K562 (cell line): ENCODE measurements around the gene CALU. TPM values are rescaled to one million over a fixed set of nuclear protein-coding genes. Genes with fewer than 3 reads are reported as not detected.

Source experiments
- EP400 ChIP-seq: fragments of 450-650 bp; IDR thresholded peaks from 2 replicates; pipeline ENCODE4 v1.6.1; 2017; ENCODE audit warnings: antibody characterized with exemption, mild to moderate bottlenecking, moderate library complexity
- ESRRA ChIP-seq: fragments of 450-650 bp; IDR thresholded peaks from 2 replicates; pipeline ENCODE4 v1.6.1; 2014; ENCODE audit warnings: low read depth, mild to moderate bottlenecking, moderate library complexity, borderline replicate concordance
- KDM1A ChIP-seq, 2 experiments: fragments of 450-650 bp; IDR thresholded peaks; 2 replicates each; pipeline ENCODE4 v1.6.1; 2016; ENCODE audit warnings: mild to moderate bottlenecking in 2 of 2
- RERE ChIP-seq: sonication (generic); formaldehyde crosslinking; IDR thresholded peaks from 2 replicates; pipeline ENCODE4 v1.8.0; 2023; ENCODE audit warnings: missing genetic modification reagents, mild to moderate bottlenecking, borderline replicate concordance
- TAL1 ChIP-seq: fragments of 450-650 bp; IDR thresholded peaks from 2 replicates; pipeline ENCODE4 v1.6.1; 2016; ENCODE audit warnings: mild to moderate bottlenecking
- TOE1 ChIP-seq, 2 experiments: fragments of 450-650 bp in 1 of 2; sonication (generic) in 1 of 2; formaldehyde crosslinking in 1 of 2; IDR thresholded peaks; 2 replicates each; pipeline versions ENCODE4 v1.7.1 to v1.8.0; 2016 to 2022; ENCODE audit warnings: borderline replicate concordance in 2 of 2, mild to moderate bottlenecking in 2 of 2, antibody characterized with exemption in 1 of 2, inconsistent platforms in 1 of 2, low read depth in 1 of 2, missing genetic modification reagents in 1 of 2, moderate library complexity in 1 of 2
- polyA plus RNA-seq, 8 experiments: library from polyadenylated mRNA; depleted of rRNA in 4 of 8; stranded (reverse) in 5 of 8; unstranded in 3 of 8; fragments of >200 nt; fragmentation: Nextera tagmentation in 2 of 8; fragmentation: Illumina TruSeq in 1 of 8; extraction: Ambion mirVana in 2 of 8; extraction: Trizol in 1 of 8; gene quantifications; 2 replicates each; pipeline versions ENCODE4 v1.2.1 to v1.2.3, GENCODE V29; 2011 to 2014; ENCODE audit warnings: inconsistent platforms in 1 of 8, missing spikeins in 1 of 8
- total RNA-seq, 7 experiments: library from RNA; depleted of rRNA in 6 of 7; stranded (reverse); fragments of >200 nt in 6 of 7; fragmentation: Illumina TruSeq in 2 of 7; extraction: Trizol in 2 of 7; gene quantifications; 2 replicates each; pipeline versions ENCODE4 v1.2.1 to v1.2.3, GENCODE V29; 2011 to 2021; ENCODE audit warnings: low replicate concordance in 1 of 7

The CALU gene
- total and polyA plus RNA-seq, 9 of the 15 experiments (the other 6 are each of a cell fraction or from before 2014, with no cell fraction given) = 166 to 286 (median 215) TPM

- TF ChIP-seq KDM1A (IDR thresholded peaks at IDR 0.05) (peak in 1 of 2 experiments; percentile 15; a peak in 2 of 4 replicates), EP400 (no peak), RERE (CRISPR knock-in tag) (no peak), TOE1 (IDR thresholded peaks at IDR 0.05; ENCODE audit: borderline replicate concordance) (no peak), TOE1 (CRISPR knock-in tag; IDR thresholded peaks at IDR 0.05; ENCODE audit: borderline replicate concordance, low read depth) (no peak), ESRRA (peak; percentile 41; the same call in 1 of the 2 replicates), TAL1 (no peak)
- TF ChIP-seq, all 486 proteins: peak for 7
Observed at GRCh38 chr7:128747327-128748079, 8.3 kb downstream of the CALU start (continued).
